Measurements from ENCODE around the gene C3orf38. TPM values are rescaled to one million over a fixed set of nuclear protein-coding genes. Genes with fewer than 3 reads are reported as not detected.
A peak's percentile ranks its signal among the peaks of the same experiment; 100 is the strongest.
"Not testable (repeated sequence)": the region's sequence is repeated elsewhere in the genome, so short reads cannot be mapped to it uniquely, and the experiment has no call there.

Gene C3orf38
- total RNA-seq = 14.8 and 18.7 TPM in 2 replicates

DNA sequence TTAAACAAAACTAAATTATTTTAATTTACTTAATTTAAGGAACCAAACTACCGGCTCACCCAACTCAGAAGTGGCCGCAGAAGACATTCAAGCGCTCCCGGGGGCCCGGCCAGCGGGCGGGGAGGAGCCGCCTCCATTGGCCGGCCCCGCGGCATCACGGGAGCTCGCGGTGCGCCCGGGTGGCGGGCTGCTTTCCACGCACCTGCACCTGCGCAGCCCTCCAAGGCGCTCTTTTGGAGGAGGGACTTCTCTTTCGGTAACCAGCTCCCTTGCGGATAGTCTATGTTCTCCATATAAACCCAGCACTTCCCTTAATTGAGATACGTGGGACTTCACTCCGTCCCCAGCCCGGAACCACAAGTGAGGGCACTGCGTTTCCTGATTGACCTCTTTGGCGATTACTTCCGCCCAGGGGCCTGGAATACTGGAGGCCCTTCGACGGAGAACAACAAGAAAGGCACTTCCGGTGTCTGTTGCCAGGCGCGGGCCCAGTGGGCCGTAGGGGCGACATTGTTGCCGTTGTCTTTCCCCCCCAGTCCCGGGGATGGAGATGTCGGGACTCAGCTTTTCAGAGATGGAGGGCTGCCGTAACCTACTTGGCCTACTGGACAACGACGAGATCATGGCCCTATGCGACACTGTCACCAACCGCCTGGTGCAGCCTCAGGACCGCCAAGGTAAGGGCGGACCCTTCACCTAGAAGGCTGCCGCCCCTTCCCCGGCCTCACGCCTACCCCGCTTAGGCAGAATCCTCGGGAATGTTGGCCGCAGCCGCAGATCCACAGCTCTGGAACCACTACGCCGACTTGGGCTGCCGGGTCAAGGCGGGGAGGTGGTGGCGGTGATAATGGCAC lies at the start of gene C3orf38:
Gene C3orf38, plus strand, starts transcription at position 451 of the 854 bp plus-strand sequence. Its CDS starts 94 bp downstream, at position 545.
- peak; percentile 43 to 81 for DNase-seq (ENCODE audit: low read depth in 2 of 2)

- DNase-seq (ENCODE audit: low read depth in 2 of 2) = no peak
Observed at GRCh38 chr3:88101142-88101541, 48.6 kb upstream of the C3orf38 start.

GRCh38 chr3:88105325-88105724 lies 44.4 kb upstream of the C3orf38 start:
- DNase-seq (ENCODE audit: low read depth in 2 of 2) = peak; percentile 29 to 50

- DNase-seq (ENCODE audit: low read depth in 2 of 2) = no peak
Observed at GRCh38 chr3:88112289-88112688, 37.5 kb upstream of the C3orf38 start.

DNA sequence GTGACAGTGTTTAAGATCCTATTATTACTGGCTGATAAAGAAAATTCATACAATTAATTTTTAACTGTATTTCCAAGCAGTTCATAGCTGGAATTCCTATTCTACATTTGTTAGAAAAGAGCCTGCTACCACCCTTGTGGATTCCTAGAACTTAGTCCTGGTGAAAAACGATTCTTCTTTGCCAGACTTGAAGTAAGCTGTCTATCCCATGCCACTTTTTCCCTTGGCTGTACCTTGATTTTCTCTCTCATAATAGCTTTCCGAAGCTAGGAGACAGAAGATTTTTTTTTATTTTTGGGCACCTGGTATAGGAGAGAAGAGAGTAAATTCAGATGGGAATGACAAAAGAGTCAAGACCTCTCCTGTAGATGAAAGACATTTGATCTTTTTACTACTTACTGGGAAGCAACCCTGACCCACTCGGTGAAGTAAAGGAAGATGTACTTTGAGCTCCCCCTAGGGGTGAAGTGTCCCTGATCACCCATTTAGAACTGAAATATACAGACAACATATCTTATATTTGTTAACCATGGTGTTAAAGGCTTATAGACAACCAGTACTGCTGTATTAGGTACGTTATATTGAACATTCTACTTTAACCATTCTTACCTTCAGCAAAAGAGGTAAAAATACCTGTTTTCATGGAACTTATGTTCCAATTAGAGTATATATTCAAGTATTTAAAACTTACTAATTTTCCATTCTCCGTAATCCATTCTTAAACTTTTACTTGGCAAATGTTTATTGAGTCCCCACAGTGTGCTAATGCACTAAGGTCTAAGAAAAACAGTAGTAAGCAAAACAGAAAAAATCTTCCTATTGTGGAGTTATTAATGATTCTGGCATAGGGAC lies 36.2 kb upstream of the C3orf38 start:
- DNase-seq (ENCODE audit: low read depth in 2 of 2) = peak; percentile 56 to 77

- no peak for DNase-seq (ENCODE audit: low read depth in 2 of 2)
Observed at GRCh38 chr3:88114878-88115549, 34.7 kb upstream of the C3orf38 start.

DNA sequence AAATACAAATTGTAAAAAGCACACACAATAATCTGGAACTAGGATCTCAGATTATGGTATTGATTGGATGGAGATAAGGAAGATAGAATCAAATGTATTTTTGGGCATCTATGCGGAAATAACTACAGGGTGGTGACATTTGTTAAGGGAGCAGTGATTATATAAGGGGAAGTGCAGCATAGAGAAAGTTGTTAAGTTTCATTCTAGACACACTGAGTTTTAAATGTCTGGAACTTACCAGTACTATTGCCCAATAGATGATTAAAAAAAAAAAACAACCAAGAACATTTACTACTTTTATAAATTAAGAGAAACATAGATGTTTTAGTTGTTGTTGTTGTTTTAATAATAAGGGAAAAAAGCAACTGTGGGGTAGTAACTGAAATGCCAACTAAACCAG lies 32.1 kb upstream of the C3orf38 start:
- DNase-seq (ENCODE audit: low read depth in 2 of 2) = no peak

DNA sequence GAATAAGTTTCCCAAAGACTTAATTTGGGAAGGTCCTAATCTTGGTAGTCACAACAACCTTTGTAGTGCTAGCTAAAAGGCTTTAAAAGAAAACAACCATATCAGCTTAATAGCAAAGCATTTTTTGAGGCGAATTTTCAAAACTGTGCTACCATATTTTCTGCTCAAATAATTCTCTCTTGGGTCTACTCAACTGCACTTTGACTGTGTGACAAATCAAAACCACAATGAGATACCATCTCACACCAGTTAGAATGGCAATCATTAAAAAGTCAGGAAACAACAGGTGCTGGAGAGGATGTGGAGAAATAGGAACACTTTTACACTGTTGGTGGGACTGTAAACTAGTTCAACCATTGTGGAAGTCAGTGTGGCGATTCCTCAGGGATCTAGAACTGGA lies 31.2 kb upstream of the C3orf38 start:
- not testable (repeated sequence) for DNase-seq (ENCODE audit: low read depth in 2 of 2)

- DNase-seq (ENCODE audit: low read depth in 2 of 2) = no peak
Observed at GRCh38 chr3:88123526-88123925, 26.2 kb upstream of the C3orf38 start.

DNA sequence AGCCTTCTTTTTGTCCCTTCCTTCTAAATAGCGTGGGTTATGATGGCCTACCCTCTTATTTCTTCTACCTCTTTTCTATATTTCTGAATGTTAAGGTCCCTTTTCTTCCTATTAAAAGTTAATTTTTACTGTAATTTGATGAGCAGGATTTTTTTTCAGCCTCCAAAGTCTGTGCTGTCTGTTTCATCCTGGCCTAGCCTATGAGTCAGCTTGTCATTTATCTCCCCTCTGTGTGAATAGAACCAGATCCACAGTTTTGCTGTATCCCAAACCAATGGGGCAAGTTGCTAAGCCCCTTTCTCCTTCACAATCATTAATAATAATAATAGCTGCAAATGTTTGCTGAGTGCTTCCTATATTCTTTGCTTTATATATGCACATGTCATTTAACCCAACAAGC lies 18.1 kb upstream of the C3orf38 start:
- DNase-seq (ENCODE audit: low read depth in 2 of 2) = no peak

DNA sequence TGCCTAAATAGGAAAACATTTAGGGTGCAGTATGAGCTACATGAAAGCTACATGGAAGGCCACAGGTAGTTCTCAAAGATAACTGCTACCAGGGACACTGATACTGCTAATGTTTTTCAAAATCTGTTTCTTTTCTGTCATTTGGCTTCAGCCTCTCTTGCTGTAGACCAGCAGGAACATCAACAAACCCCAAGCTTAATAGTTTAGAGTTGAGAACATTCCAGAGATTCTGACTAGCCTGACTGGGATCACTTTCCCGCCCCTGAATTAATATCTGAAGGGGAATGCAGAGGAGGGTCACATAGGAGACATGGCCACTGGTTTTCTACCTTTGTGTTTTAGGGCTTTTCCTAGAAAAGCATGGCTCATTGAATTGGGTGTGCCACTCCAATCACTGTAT lies 16.9 kb upstream of the C3orf38 start:
- no peak for DNase-seq (ENCODE audit: low read depth in 2 of 2)

DNA sequence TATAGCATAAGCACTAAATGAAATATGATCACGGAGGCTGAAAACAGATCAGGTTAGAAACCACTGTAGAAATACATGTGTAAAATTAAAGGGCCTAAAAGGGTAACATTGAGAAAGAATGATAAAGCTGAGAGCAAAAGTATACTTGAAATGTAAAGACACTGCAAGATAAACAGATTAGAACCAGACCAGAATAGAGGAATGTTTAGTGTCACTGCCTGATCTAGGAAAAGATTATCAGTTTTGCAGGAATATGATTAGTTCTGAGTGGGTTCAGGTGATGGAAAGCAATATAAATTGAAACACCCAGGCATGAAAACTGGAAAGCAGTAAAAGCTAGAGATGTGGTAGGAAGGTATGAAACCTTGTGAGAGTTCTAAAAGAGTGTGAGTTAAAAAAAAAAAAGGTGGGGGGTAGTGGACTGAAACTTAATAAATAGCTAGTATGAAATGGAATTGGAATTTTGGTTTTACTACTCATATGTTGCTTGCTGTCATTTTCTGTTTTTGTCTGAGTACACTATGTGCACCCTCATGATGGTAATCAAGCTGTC lies 16.0 kb upstream of the C3orf38 start:
- DNase-seq (ENCODE audit: low read depth in 2 of 2) = no peak

DNA sequence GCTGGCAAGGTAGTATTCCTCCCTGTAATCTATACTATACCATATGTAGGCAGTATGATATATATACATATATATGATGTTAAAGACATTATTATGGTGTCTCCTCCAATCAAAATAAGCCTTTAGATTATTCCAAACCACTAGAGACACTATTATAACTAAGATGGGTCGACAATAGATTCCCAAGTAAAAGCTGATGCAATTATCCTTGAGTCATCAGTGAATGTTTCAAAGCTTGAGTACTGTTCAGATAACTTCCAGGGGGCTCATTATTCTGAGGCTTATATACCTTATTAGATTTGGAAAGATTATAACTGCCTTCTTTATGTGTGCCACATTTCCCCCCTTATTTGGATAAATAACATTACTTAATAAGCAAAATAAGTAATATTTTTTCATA lies 11.9 kb upstream of the C3orf38 start:
- no peak for DNase-seq (ENCODE audit: low read depth in 2 of 2)

DNA sequence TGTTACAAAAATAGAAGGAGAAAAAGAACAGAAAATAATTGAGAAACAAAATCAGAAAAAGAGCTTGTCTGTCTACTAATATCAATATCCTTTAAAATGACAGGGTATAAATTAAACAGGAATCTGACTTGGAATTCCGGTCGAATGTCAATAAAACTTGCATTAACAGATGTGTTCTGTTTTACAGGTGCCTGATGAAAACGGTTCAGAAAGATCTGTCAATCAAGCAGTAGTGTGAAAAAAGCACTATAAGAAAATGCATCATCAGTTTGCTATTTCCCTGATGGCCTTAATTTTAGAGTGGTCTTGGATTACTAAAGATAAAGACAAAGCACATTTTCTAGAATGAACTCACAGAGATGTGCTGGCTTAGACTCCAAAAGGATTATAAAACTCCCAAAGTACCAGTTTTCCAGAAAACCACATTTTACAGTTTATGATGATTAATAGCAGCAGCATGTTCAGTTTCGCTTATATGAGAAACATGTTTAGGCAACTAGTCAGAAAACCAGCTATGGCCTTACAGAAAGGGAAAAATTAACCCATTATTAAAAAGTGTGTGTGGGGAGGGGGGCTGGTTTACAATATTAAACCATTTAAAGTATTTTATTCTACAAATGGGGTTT lies 8.2 kb upstream of the C3orf38 start:
- no peak for DNase-seq (ENCODE audit: low read depth in 2 of 2)

- no peak for DNase-seq (ENCODE audit: low read depth in 2 of 2)
Observed at GRCh38 chr3:88142094-88142624, 7.6 kb upstream of the C3orf38 start.

- no peak for DNase-seq (ENCODE audit: low read depth in 2 of 2)
Observed at GRCh38 chr3:88147261-88147660, 2.5 kb upstream of the C3orf38 start.

DNA sequence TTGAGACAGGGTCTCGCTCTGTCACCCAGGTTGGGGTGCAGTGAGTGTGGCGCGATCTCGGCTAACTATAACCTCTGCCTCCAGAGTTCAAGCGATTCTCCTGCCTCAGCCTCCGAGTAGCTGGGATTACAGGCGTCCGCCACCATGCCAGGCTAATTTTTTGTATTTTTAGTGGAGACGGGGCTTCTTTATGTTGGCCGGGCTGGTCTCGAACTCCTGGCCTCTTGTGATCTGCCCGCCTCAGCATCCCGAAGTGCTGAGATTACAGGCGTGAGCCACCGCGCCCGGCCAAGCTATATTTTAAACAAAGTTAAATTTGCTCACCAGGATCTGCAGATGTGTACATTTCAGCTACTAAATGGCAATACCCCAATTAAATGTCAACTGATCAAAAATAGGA lies 1.1 kb upstream of the C3orf38 start:
- no peak for DNase-seq (ENCODE audit: low read depth in 2 of 2)

DNA sequence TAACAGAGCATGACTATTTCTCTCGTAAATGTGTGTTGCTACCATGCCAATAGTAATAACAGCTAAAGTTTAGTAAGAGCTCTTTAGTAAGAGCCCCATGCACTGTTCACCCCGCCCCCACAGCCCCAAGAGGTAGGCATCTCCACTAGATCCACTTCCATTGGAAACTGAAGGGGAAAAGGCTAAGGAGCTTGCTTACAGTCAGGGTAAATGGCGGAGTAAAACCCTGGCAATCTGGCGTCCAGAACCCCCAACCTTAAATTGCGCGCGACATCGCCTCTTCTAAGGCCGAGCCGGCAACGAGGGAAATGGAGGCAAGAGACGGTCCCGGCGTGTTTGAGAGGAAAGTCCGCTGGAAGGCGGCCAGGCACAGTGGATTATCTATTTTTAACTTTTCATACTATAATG lies 654 bp upstream of the C3orf38 start:
- DNase-seq (ENCODE audit: low read depth in 2 of 2) = no peak

GRCh38 chr3:88150371-88150770 lies 612 bp downstream of the C3orf38 start:
- DNase-seq (ENCODE audit: low read depth in 2 of 2) = no peak

GRCh38 chr3:88150806-88151205 lies 1.0 kb downstream of the C3orf38 start:
- DNase-seq (ENCODE audit: low read depth in 2 of 2) = peak in 1 of 2 donors; percentile 3

- no peak for DNase-seq (ENCODE audit: low read depth in 2 of 2)
Observed at GRCh38 chr3:88151358-88151757, 1.6 kb downstream of the C3orf38 start.

Measured in dermis microvascular lymphatic vessel endothelial cell (primary cell).